Activated T-cell treated with anti-CD3 and anti-CD28 coated beads, Interleukin-2, amount 50 U/mL, for 4 hours (primary cell): Measurements from ENCODE around the gene PACRG. TPM values are rescaled to one million over a fixed set of nuclear protein-coding genes. Genes with fewer than 3 reads are reported as not detected.

ENCODE experiments used
- ATAC-seq, 2 donors: fragments of 200-7000 bp; cut with Tn5 transposase; one replicate each; pipeline ENCODE4 v1.10.0; 2021
- DNase-seq: peaks from one replicate; pipeline ENCODE4 v3.0.0-alpha.2; 2020
- H3K27me3 Mint-ChIP-seq: one replicate; pipeline ENCODE4 v1.8.0; 2021; ENCODE audit warnings: low read depth, mixed read lengths
- H3K36me3 Mint-ChIP-seq: one replicate; pipeline ENCODE4 v1.8.0; 2022; ENCODE audit warnings: mixed read lengths; ENCODE audit not compliant: insufficient read depth
- H3K4me1 Mint-ChIP-seq: one replicate; pipeline ENCODE4 v1.8.0; 2021; ENCODE audit warnings: low read depth, mixed read lengths
- H3K4me3 Mint-ChIP-seq: one replicate; pipeline ENCODE4 v1.8.0; 2021; ENCODE audit warnings: mild to moderate bottlenecking, moderate library complexity, mixed read lengths
- H3K9me3 Mint-ChIP-seq: one replicate; pipeline ENCODE4 v1.8.0; 2021; ENCODE audit warnings: mixed read lengths
- total RNA-seq, 3 donors: library from RNA; stranded (reverse); gene quantifications; one replicate each; pipeline ENCODE4 v1.2.1, GENCODE V29; 2021

The PACRG gene
- total RNA-seq, 3 donors from 2014 or later = not detected

- ATAC-seq (no peak), DNase-seq (no peak)
- no peaks in the 10 kb centered on the region for H3K9me3 Mint-ChIP-seq
- H3K27me3 Mint-ChIP-seq = peaks cover 2% of the 10 kb centered on the region
- no peaks in the 10 kb centered on the region for H3K4me1 Mint-ChIP-seq
- no peak overlapping the region for H3K4me3 Mint-ChIP-seq
- no peaks in the 10 kb centered on the region for H3K36me3 Mint-ChIP-seq
Observed at GRCh38 chr6:163327165-163327880, 599.5 kb downstream of the PACRG start.

- ATAC-seq (no peak), DNase-seq (no peak)
Observed at GRCh38 chr6:163327921-163328320, 600.1 kb downstream of the PACRG start.

GRCh38 chr6:163328411-163328810 is 600.6 kb downstream of the PACRG start:
- ATAC-seq (no peak), DNase-seq (no peak)
- Mint-ChIP-seq H3K27me3 (peaks cover 6% of the 10 kb centered on the region), H3K4me1 (no peaks in the 10 kb centered on the region), H3K36me3 (no peaks in the 10 kb centered on the region), H3K4me3 (no peak overlapping the region), H3K9me3 (no peaks in the 10 kb centered on the region)

More at GRCh38 chr6:163327921-163328320, 600.1 kb downstream of the PACRG start:
- Mint-ChIP-seq H3K4me3 (no peak overlapping the region), H3K4me1 (no peaks in the 10 kb centered on the region), H3K36me3 (no peaks in the 10 kb centered on the region), H3K27me3 (peaks cover 6% of the 10 kb centered on the region), H3K9me3 (no peaks in the 10 kb centered on the region)

- Mint-ChIP-seq H3K4me1 (no peaks in the 10 kb centered on the region), H3K36me3 (no peaks in the 10 kb centered on the region), H3K4me3 (no peak overlapping the region), H3K9me3 (no peaks in the 10 kb centered on the region), H3K27me3 (peaks cover 16% of the 10 kb centered on the region)
- no peak for DNase-seq
- ATAC-seq = no peak
Observed at GRCh38 chr6:163329991-163330390, 602.2 kb downstream of the PACRG start.

GRCh38 chr6:163331245-163331644 is 603.5 kb downstream of the PACRG start:
- Mint-ChIP-seq H3K4me1 (no peaks in the 10 kb centered on the region), H3K4me3 (no peak overlapping the region), H3K9me3 (no peaks in the 10 kb centered on the region), H3K36me3 (no peaks in the 10 kb centered on the region), H3K27me3 (peaks cover 25% of the 10 kb centered on the region)
- no peak for ATAC-seq
- no peak for DNase-seq

- no peak for ATAC-seq
- no peaks in the 10 kb centered on the region for H3K9me3 Mint-ChIP-seq
- peaks cover 32% of the 10 kb centered on the region for H3K27me3 Mint-ChIP-seq
- DNase-seq = no peak
- no peaks in the 10 kb centered on the region for H3K36me3 Mint-ChIP-seq
- no peak overlapping the region for H3K4me3 Mint-ChIP-seq
- no peaks in the 10 kb centered on the region for H3K4me1 Mint-ChIP-seq
Observed at GRCh38 chr6:163332575-163332974, 604.8 kb downstream of the PACRG start.

- Mint-ChIP-seq H3K9me3 (no peaks in the 10 kb centered on the region), H3K4me1 (no peaks in the 10 kb centered on the region), H3K27me3 (peaks cover 32% of the 10 kb centered on the region), H3K36me3 (no peaks in the 10 kb centered on the region), H3K4me3 (no peak overlapping the region)
- no peak for ATAC-seq
- DNase-seq = no peak
Observed at GRCh38 chr6:163333038-163333437, 605.3 kb downstream of the PACRG start.

- Mint-ChIP-seq H3K36me3 (no peaks in the 10 kb centered on the region), H3K9me3 (no peaks in the 10 kb centered on the region), H3K27me3 (peaks cover 32% of the 10 kb centered on the region), H3K4me1 (no peaks in the 10 kb centered on the region), H3K4me3 (no peak overlapping the region)
- DNase-seq (no peak), ATAC-seq (no peak)
Observed at GRCh38 chr6:163333701-163334663, 606.2 kb downstream of the PACRG start.

- DNase-seq (no peak), ATAC-seq (no peak)
- no peaks in the 10 kb centered on the region for H3K36me3 Mint-ChIP-seq
- H3K4me1 Mint-ChIP-seq = no peaks in the 10 kb centered on the region
- no peak overlapping the region for H3K4me3 Mint-ChIP-seq
- H3K9me3 Mint-ChIP-seq = no peaks in the 10 kb centered on the region
- peaks cover 32% of the 10 kb centered on the region for H3K27me3 Mint-ChIP-seq
Observed at GRCh38 chr6:163335056-163335455, 607.3 kb downstream of the PACRG start.

GRCh38 chr6:163335671-163336545 is 608.1 kb downstream of the PACRG start:
- Mint-ChIP-seq H3K36me3 (no peaks in the 10 kb centered on the region), H3K4me1 (no peaks in the 10 kb centered on the region), H3K27me3 (peaks cover 32% of the 10 kb centered on the region), H3K9me3 (no peaks in the 10 kb centered on the region), H3K4me3 (no peak overlapping the region)
- ATAC-seq (no peak), DNase-seq (no peak)

GRCh38 chr6:163336961-163337360 is 609.2 kb downstream of the PACRG start:
- no peak for ATAC-seq
- Mint-ChIP-seq H3K4me3 (no peak overlapping the region), H3K36me3 (no peaks in the 10 kb centered on the region)

GRCh38 chr6:163337958-163338357 is 610.2 kb downstream of the PACRG start:
- peaks cover 26% of the 10 kb centered on the region for H3K27me3 Mint-ChIP-seq
- no peak overlapping the region for H3K4me3 Mint-ChIP-seq
- no peaks in the 10 kb centered on the region for H3K9me3 Mint-ChIP-seq
- H3K4me1 Mint-ChIP-seq = no peaks in the 10 kb centered on the region
- no peaks in the 10 kb centered on the region for H3K36me3 Mint-ChIP-seq
- ATAC-seq = no peak
- no peak for DNase-seq

More at GRCh38 chr6:163336961-163337360, 609.2 kb downstream of the PACRG start:
- H3K27me3 Mint-ChIP-seq = peaks cover 30% of the 10 kb centered on the region
- DNase-seq = no peak
- no peaks in the 10 kb centered on the region for H3K4me1 Mint-ChIP-seq
- H3K9me3 Mint-ChIP-seq = no peaks in the 10 kb centered on the region

- no peak for ATAC-seq
- Mint-ChIP-seq H3K9me3 (no peaks in the 10 kb centered on the region), H3K36me3 (no peaks in the 10 kb centered on the region), H3K27me3 (peaks cover 24% of the 10 kb centered on the region), H3K4me1 (no peaks in the 10 kb centered on the region), H3K4me3 (no peak overlapping the region)
- no peak for DNase-seq
Observed at GRCh38 chr6:163338671-163339405, 611.1 kb downstream of the PACRG start.
